ENCODE data around the gene OPA3. TPM values are rescaled to one million over a fixed set of nuclear protein-coding genes. Genes with fewer than 3 reads are reported as not detected.

Gene OPA3
- total RNA-seq, 3 donors from 2014 or later = 6.6 to 11.4 (median 7.2) TPM

DNA sequence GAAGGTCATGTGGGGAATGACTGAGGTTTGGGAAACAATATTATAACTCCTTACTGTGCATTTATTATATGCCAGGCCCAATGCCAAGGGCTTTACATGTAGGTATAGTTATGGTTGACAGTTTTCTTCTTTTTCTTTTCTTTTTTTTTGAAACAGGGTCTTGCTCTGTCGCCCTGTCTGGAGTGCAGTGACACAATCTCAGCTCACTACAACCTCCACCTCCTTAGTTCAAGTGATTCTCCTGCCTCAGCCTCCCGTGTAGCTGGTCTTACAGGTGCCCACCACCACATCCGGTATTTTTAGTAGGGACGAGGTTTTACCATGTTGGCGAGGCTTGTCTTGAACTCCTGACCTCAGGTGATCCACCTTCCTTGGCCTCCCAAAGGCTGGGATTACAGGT lies 101.6 kb downstream of the OPA3 start:
- no peak for DNase-seq (ENCODE audit: low spot score in 2 of 2)
- Histone ChIP-seq H3K27ac (no peak overlapping the region), H3K9me3 (no peaks in the 10 kb centered on the region), H3K27me3 (no peaks in the 10 kb centered on the region), H3K4me3 (no peak overlapping the region), H3K36me3 (no peaks in the 10 kb centered on the region), H3K4me1 (no peaks in the 10 kb centered on the region)
- no peak for TF ChIP-seq POLR2A (IDR thresholded peaks at IDR 0.05)
- TF ChIP-seq POLR2AphosphoS5 (IDR thresholded peaks at IDR 0.05) = no peak
- TF ChIP-seq, protein P1, sequence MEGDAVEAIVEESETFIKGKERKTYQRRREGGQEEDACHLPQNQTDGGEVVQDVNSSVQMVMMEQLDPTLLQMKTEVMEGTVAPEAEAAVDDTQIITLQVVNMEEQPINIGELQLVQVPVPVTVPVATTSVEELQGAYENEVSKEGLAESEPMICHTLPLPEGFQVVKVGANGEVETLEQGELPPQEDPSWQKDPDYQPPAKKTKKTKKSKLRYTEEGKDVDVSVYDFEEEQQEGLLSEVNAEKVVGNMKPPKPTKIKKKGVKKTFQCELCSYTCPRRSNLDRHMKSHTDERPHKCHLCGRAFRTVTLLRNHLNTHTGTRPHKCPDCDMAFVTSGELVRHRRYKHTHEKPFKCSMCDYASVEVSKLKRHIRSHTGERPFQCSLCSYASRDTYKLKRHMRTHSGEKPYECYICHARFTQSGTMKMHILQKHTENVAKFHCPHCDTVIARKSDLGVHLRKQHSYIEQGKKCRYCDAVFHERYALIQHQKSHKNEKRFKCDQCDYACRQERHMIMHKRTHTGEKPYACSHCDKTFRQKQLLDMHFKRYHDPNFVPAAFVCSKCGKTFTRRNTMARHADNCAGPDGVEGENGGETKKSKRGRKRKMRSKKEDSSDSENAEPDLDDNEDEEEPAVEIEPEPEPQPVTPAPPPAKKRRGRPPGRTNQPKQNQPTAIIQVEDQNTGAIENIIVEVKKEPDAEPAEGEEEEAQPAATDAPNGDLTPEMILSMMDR (IDR thresholded peaks at IDR 0.05) = no peak
- intact Hi-C loops (cut with DNase I; ENCODE audit: low total_unique reads) = no loop called here

DNA sequence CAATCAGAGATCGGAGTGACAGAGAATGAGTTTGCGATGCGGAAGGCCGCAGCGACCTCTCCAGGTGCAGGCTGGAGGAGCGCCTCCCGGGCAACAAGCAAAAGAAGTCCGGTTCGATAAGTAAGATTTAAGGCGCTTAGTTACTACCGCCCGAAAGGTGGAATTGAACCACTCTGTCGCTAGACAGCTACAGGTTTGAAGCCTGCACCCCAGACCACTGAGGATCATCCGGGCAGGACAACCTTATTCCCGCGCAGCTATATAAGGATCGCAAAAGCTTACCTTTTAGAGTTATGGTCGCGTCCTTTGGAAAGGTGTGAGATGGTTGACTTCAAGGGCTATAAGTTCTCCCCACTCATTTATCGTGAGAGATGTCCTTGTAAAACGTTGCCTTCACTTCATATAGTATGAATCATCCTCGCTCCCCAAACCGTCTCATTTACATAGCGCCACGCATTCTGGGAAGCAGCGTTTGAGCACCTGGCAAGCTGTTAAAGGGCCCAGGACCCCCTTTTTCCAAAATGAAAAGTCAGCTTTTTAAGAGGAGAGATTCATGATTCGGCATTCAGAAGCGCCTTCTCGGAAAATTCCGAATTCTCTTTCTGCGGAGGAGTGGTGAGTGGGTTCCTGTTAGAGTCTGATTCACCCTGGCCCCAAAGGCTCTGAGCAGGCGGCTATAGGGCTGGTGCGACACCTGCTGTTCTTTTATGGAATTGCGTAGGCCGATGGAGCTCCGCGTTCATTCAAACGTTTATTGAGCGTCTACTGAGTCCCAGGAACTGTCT lies 106.0 kb downstream of the OPA3 start:
- peak; percentile 86 for DNase-seq (ENCODE audit: low spot score in 2 of 2)
- intact Hi-C loops (cut with DNase I; ENCODE audit: low total_unique reads) = loop anchor here (10.0 kb wide), 1 partner anchor 54 kb away; the partner anchor contains the start of gene ERCC1
- Histone ChIP-seq H3K27ac (peak overlapping the region; percentile 95 to 99), H3K4me1 (no peaks in the 10 kb centered on the region), H3K4me3 (peak overlapping the region; percentile 43 to 61 (median 58)), H3K27me3 (no peaks in the 10 kb centered on the region), H3K36me3 (no peaks in the 10 kb centered on the region), H3K9me3 (no peaks in the 10 kb centered on the region)
- TF ChIP-seq, protein P1 (IDR thresholded peaks at IDR 0.05) = peak; percentile 93 to 99 (median 98)
- TF ChIP-seq POLR2AphosphoS5 (IDR thresholded peaks at IDR 0.05) (peak; percentile 56 to 74 (median 65)), POLR2A (IDR thresholded peaks at IDR 0.05) (no peak)

- H3K36me3 ChIP-seq = no peaks in the 10 kb centered on the region
- H3K9me3 ChIP-seq = no peaks in the 10 kb centered on the region
- intact Hi-C loops (cut with DNase I; ENCODE audit: low total_unique reads) = loop anchor here (10.0 kb wide), 1 partner anchor 53 kb away; the partner anchor contains the start of gene ERCC1
- H3K4me3 ChIP-seq = peak overlapping the region; percentile 43 to 61 (median 58)
- H3K27me3 ChIP-seq = no peaks in the 10 kb centered on the region
- DNase-seq (ENCODE audit: low spot score in 2 of 2) = no peak
- no peaks in the 10 kb centered on the region for H3K4me1 ChIP-seq
- H3K27ac ChIP-seq = peak overlapping the region; percentile 95 to 99
- TF ChIP-seq POLR2AphosphoS5 (IDR thresholded peaks at IDR 0.05) (no peak), POLR2A (IDR thresholded peaks at IDR 0.05) (no peak)
- TF ChIP-seq, protein P1 (IDR thresholded peaks at IDR 0.05) = no peak
Measured at GRCh38 chr19:45477713-45478453, 106.7 kb downstream of the OPA3 start.

Other genes starting within 250 kb of the OPA3 start
- gene KLC3, start 244.1 kb downstream of the OPA3 start, total RNA-seq = 10 to 100 TPM in 1 of 3 donors, 1 to 10 TPM in 1, not detected in 1; 5.6 to 13.5 TPM
- 10 to 100 TPM in 1 of 3 donors, 1 to 10 TPM in 2; 6.4 to 11.5 (median 9.5) TPM for gene ERCC2, start 214.2 kb downstream of the OPA3 start, total RNA-seq
- 10 to 100 TPM in 2 of 3 donors, 1 to 10 TPM in 1; 3.4 to 45.1 (median 34.7) TPM for gene PPP1R13L, start 179.7 kb downstream of the OPA3 start, total RNA-seq
- gene POLR1G, start 178.2 kb downstream of the OPA3 start, total RNA-seq = 1 to 10 TPM; 2.6 to 6.9 (median 5.3) TPM
- gene ERCC1, start 160.9 kb downstream of the OPA3 start, total RNA-seq = 10 to 100 TPM; 89.9 to 96.7 (median 91.2) TPM
- 100 to 1,000 TPM in 1 of 3 donors, 10 to 100 TPM in 2; 29.8 to 109 (median 38.4) TPM for gene FOSB, start 116.8 kb downstream of the OPA3 start, total RNA-seq
- gene RTN2, start 87.8 kb downstream of the OPA3 start, total RNA-seq = 10 to 100 TPM in 1 of 3 donors, 1 to 10 TPM in 2; 5.9 to 15.1 (median 7.2) TPM
- gene PPM1N, start 86.4 kb downstream of the OPA3 start, total RNA-seq = 1 to 10 TPM; 1.8 to 2.5 (median 2.3) TPM
- gene VASP, start 77.3 kb downstream of the OPA3 start, total RNA-seq = 10 to 100 TPM; 31.8 to 61.6 (median 52.2) TPM
- gene GPR4, start 17.4 kb upstream of the OPA3 start, total RNA-seq = 1 to 10 TPM; 1.1 to 8.8 (median 1.2) TPM
- 10 to 100 TPM; 27.7 to 42.0 (median 32.4) TPM for gene EML2, start 54.6 kb upstream of the OPA3 start, total RNA-seq
- gene GIPR, start 83.4 kb upstream of the OPA3 start, total RNA-seq = 1 to 10 TPM in 2 of 3 donors, under 1 TPM in 1; 0.16 to 4.9 (median 4.8) TPM
- 100 to 1,000 TPM; 175 to 238 (median 191) TPM for gene SNRPD2, start 107.2 kb upstream of the OPA3 start, total RNA-seq
- 1 to 10 TPM; 6.1 to 9.4 (median 7.2) TPM for gene QPCTL, start 107.9 kb upstream of the OPA3 start, total RNA-seq
- gene FBXO46, start 146.1 kb upstream of the OPA3 start, total RNA-seq = 10 to 100 TPM in 2 of 3 donors, 1 to 10 TPM in 1; 8.0 to 15.1 (median 13.8) TPM
- gene MEIOSIN, start 148.6 kb upstream of the OPA3 start, total RNA-seq = not detected
- 10 to 100 TPM in 2 of 3 donors, 1 to 10 TPM in 1; 8.6 to 11.8 (median 11.8) TPM for gene SIX5, start 184.4 kb upstream of the OPA3 start, total RNA-seq
- 10 to 100 TPM; 16.0 to 25.6 (median 24.5) TPM for gene DMPK, start 197.7 kb upstream of the OPA3 start, total RNA-seq
- 10 to 100 TPM; 24.2 to 31.1 (median 29.3) TPM for gene DMWD, start 208.0 kb upstream of the OPA3 start, total RNA-seq
- under 1 TPM in 1 of 3 donors, not detected in 2; 0.15 TPM for gene RSPH6A, start 230.5 kb upstream of the OPA3 start, total RNA-seq